A673 (cell line): ENCODE results near the gene ANKRD53.

Experiments used
- EZH2 ChIP-seq: fragments of 200-600 bp; sonication (generic); IDR thresholded peaks from 2 replicates; pipeline ENCODE4 v1.6.1; 2017; ENCODE audit warnings: borderline replicate concordance, low read depth, mild to moderate bottlenecking, mixed read lengths, antibody characterized with exemption, low read length; ENCODE audit not compliant: poor library complexity, severe bottlenecking
- TF ChIP-seq, protein P1 (sequence below): fragments of 300-800, 200-600 bp; sonication (generic); conservative IDR thresholded peaks from 2 replicates; pipeline ENCODE4 v1.5.1; 2017; ENCODE audit warnings: low read depth, mild to moderate bottlenecking, antibody characterized with exemption, low read length, moderate library complexity, mixed read lengths

GRCh38 chr2:70999362-70999761 is 20.9 kb downstream of the ANKRD53 start:
- TF ChIP-seq, protein P1, sequence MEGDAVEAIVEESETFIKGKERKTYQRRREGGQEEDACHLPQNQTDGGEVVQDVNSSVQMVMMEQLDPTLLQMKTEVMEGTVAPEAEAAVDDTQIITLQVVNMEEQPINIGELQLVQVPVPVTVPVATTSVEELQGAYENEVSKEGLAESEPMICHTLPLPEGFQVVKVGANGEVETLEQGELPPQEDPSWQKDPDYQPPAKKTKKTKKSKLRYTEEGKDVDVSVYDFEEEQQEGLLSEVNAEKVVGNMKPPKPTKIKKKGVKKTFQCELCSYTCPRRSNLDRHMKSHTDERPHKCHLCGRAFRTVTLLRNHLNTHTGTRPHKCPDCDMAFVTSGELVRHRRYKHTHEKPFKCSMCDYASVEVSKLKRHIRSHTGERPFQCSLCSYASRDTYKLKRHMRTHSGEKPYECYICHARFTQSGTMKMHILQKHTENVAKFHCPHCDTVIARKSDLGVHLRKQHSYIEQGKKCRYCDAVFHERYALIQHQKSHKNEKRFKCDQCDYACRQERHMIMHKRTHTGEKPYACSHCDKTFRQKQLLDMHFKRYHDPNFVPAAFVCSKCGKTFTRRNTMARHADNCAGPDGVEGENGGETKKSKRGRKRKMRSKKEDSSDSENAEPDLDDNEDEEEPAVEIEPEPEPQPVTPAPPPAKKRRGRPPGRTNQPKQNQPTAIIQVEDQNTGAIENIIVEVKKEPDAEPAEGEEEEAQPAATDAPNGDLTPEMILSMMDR = no peak
- TF ChIP-seq EZH2 = no peak
